Measurements from ENCODE around the gene PTPN2. TPM values are rescaled to one million over a fixed set of nuclear protein-coding genes. Genes with fewer than 3 reads are reported as not detected.

The PTPN2 gene
- total RNA-seq, 2 experiments from 2014 or later: 54.9 to 69.7 TPM

DNA sequence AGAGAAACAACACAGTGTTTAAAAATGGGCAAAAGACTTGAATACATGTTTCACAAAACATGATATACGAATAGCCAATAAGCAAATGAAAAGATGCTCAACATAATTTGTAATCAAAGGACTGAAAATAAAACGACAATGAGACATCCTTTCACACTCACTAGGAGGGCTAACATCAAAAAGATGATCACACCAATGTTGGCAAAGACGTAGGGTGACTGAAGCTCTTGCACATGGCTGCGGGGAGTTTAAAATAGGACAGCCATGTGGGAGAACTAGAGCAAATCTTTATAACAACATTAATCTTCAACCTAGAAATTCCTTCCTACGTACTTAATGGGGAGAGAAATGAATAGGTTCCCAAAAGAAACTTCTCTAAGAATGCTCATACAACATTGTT, 44.6 kb upstream of the PTPN2 start:
- CTCF ChIA-PET (ENCODE audit: unreplicated experiment): no interaction called here
- TF ChIP-seq, protein P1, sequence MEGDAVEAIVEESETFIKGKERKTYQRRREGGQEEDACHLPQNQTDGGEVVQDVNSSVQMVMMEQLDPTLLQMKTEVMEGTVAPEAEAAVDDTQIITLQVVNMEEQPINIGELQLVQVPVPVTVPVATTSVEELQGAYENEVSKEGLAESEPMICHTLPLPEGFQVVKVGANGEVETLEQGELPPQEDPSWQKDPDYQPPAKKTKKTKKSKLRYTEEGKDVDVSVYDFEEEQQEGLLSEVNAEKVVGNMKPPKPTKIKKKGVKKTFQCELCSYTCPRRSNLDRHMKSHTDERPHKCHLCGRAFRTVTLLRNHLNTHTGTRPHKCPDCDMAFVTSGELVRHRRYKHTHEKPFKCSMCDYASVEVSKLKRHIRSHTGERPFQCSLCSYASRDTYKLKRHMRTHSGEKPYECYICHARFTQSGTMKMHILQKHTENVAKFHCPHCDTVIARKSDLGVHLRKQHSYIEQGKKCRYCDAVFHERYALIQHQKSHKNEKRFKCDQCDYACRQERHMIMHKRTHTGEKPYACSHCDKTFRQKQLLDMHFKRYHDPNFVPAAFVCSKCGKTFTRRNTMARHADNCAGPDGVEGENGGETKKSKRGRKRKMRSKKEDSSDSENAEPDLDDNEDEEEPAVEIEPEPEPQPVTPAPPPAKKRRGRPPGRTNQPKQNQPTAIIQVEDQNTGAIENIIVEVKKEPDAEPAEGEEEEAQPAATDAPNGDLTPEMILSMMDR (conservative IDR thresholded peaks at IDR 0.05; ENCODE audit: low read length): no peak
- TF ChIP-seq EZH2phosphoT487 (IDR thresholded peaks at IDR 0.05; ENCODE audit: borderline replicate concordance, low read depth, low read length): no peak
- intact Hi-C loops (cut with micrococcal nuclease; ENCODE audit: unreplicated experiment): no loop called here

DNA sequence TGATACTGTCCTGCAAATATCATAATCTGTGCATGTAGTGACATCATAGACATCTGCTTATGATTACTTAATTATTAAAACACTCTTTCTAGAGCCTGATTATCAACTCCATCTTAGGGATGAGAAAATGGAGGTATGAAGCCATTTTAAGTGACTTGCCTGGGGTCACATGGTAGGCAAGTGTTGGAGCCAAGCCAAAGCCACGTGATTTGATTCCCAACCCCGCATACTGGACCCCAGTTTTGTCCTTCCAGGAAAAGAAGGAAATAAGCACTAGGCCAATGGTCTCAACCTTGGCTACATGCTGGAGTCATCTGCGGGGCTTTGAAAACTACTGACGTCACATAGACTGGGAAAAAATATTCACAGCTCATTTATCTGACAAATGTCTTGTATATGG, 44.2 kb upstream of the PTPN2 start:
- H3K36me3 ChIP-seq (ENCODE audit: insufficient read depth, low read length): no peaks in the 10 kb centered on the region
- no peak overlapping the region for H3K4me3 ChIP-seq (ENCODE audit: low read depth, low read length, poor library complexity, severe bottlenecking)
- H4K20me1 ChIP-seq (ENCODE audit: insufficient read depth, low read length): no peaks in the 10 kb centered on the region
- ChIA-PET POLR2A (interaction anchor here (0.6 kb wide), 1 partner anchor 115 kb away, joined by 3 read pairs; no protein-coding TSS in a partner anchor), CTCF (ENCODE audit: unreplicated experiment) (no interaction called here)
- no peaks in the 10 kb centered on the region for H3K79me2 ChIP-seq (ENCODE audit: insufficient read depth, low read depth, low read length)
- H3K4me2 ChIP-seq (ENCODE audit: low read length): no peak overlapping the region
- no peaks in the 10 kb centered on the region for H3K4me1 ChIP-seq (ENCODE audit: insufficient read depth, low read length, poor library complexity, severe bottlenecking)
- no peak for DNase-seq (ENCODE audit: low spot score)
- no peaks in the 10 kb centered on the region for H3K9me3 ChIP-seq (ENCODE audit: low read length)
- no peak overlapping the region for H2AFZ ChIP-seq (ENCODE audit: low read length)
- no peak for TF ChIP-seq EZH2phosphoT487 (IDR thresholded peaks at IDR 0.05; ENCODE audit: borderline replicate concordance, low read depth, low read length)
- TF ChIP-seq, protein P1 (conservative IDR thresholded peaks at IDR 0.05; ENCODE audit: low read length): no peak
- intact Hi-C loops (cut with micrococcal nuclease; ENCODE audit: unreplicated experiment): no loop called here
- no peak overlapping the region for H3K27ac ChIP-seq (ENCODE audit: low read depth, low read length, poor library complexity, severe bottlenecking)
- BruUV-seq (replicated peaks): no TSS peak
- no peaks in the 10 kb centered on the region for H3K9me2 ChIP-seq (ENCODE audit: insufficient read depth, low read length)

More for the DNA sequence above, 44.6 kb upstream of the PTPN2 start:
- no peaks in the 10 kb centered on the region for H3K4me1 ChIP-seq (ENCODE audit: insufficient read depth, low read length, poor library complexity, severe bottlenecking)
- DNase-seq (ENCODE audit: low spot score): no peak
- no peaks in the 10 kb centered on the region for H3K36me3 ChIP-seq (ENCODE audit: insufficient read depth, low read length)
- no peak overlapping the region for H3K4me2 ChIP-seq (ENCODE audit: low read length)
- no peaks in the 10 kb centered on the region for H3K79me2 ChIP-seq (ENCODE audit: insufficient read depth, low read depth, low read length)
- no TSS peak for BruUV-seq (replicated peaks)
- H3K27ac ChIP-seq (ENCODE audit: low read depth, low read length, poor library complexity, severe bottlenecking): no peak overlapping the region
- no peaks in the 10 kb centered on the region for H3K9me2 ChIP-seq (ENCODE audit: insufficient read depth, low read length)
- no peak overlapping the region for H3K4me3 ChIP-seq (ENCODE audit: low read depth, low read length, poor library complexity, severe bottlenecking)
- H2AFZ ChIP-seq (ENCODE audit: low read length): no peak overlapping the region
- POLR2A ChIA-PET: interaction anchor here (0.6 kb wide), 1 partner anchor 115 kb away, joined by 3 read pairs; no protein-coding TSS in a partner anchor
- H4K20me1 ChIP-seq (ENCODE audit: insufficient read depth, low read length): no peaks in the 10 kb centered on the region
- no peaks in the 10 kb centered on the region for H3K9me3 ChIP-seq (ENCODE audit: low read length)

DNA sequence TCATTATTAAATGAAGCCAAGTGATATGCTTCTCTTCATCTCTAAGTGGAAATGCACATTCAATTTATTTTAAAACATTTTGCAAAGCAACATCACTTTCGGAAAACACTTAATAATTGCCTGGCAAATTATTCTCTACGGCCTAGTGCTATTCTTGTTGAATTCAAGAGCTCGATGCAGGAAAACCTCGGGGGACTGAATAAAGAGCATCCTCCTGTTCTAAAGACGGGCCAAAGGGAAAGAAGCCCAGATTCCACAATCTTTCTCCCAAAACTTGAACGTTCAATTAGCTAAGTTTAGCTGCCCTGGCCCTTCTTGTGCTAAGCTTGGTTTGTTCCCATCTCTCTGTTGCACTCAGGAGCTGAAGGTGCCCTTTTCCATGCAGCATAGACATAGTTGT, 40.6 kb upstream of the PTPN2 start:
- ChIA-PET POLR2A (interaction anchor here (0.7 to 1.2 kb wide), 2 partner anchors 20 to 25 kb away, joined by 4 to 7 read pairs; no protein-coding TSS in a partner anchor), CTCF (ENCODE audit: unreplicated experiment) (interaction anchor here (1.2 kb wide), 1 partner anchor 11 kb away, joined by 3 read pairs; no protein-coding TSS in a partner anchor)
- H3K4me3 ChIP-seq (ENCODE audit: low read depth, low read length, poor library complexity, severe bottlenecking): no peak overlapping the region
- H3K79me2 ChIP-seq (ENCODE audit: insufficient read depth, low read depth, low read length): no peaks in the 10 kb centered on the region
- no peaks in the 10 kb centered on the region for H3K36me3 ChIP-seq (ENCODE audit: insufficient read depth, low read length)
- no peak overlapping the region for H3K4me2 ChIP-seq (ENCODE audit: low read length)
- no peak overlapping the region for H2AFZ ChIP-seq (ENCODE audit: low read length)
- DNase-seq (ENCODE audit: low spot score): no peak
- no peaks in the 10 kb centered on the region for H3K4me1 ChIP-seq (ENCODE audit: insufficient read depth, low read length, poor library complexity, severe bottlenecking)
- intact Hi-C loops (cut with micrococcal nuclease; ENCODE audit: unreplicated experiment): no loop called here
- no TSS peak for BruUV-seq (replicated peaks)
- no peak overlapping the region for H3K27ac ChIP-seq (ENCODE audit: low read depth, low read length, poor library complexity, severe bottlenecking)
- no peaks in the 10 kb centered on the region for H3K9me3 ChIP-seq (ENCODE audit: low read length)
- no peaks in the 10 kb centered on the region for H4K20me1 ChIP-seq (ENCODE audit: insufficient read depth, low read length)
- TF ChIP-seq, protein P1 (conservative IDR thresholded peaks at IDR 0.05; ENCODE audit: low read length): no peak
- no peak for TF ChIP-seq EZH2phosphoT487 (IDR thresholded peaks at IDR 0.05; ENCODE audit: borderline replicate concordance, low read depth, low read length)
- H3K9me2 ChIP-seq (ENCODE audit: insufficient read depth, low read length): no peaks in the 10 kb centered on the region
